MM.1S (cell line): Measurements from ENCODE around the gene FIGNL1.

Experiments
- DNase-seq: peaks from one replicate; pipeline ENCODE4 v3.0.0-alpha.2; 2015
- H2AFZ ChIP-seq: fragments of 300-600 bp; sonication (generic); 2 replicates; pipeline ENCODE4 v1.6.0; 2016; ENCODE audit warnings: antibody characterized with exemption, low read length
- H3F3A ChIP-seq: fragments of 300-600 bp; sonication (generic); 2 replicates; pipeline ENCODE4 v1.6.1; 2016; ENCODE audit warnings: mild to moderate bottlenecking, antibody characterized with exemption, low read length, moderate library complexity, mixed read lengths; ENCODE audit not compliant: insufficient read depth
- H3K27ac ChIP-seq: fragments of 300-600 bp; sonication (generic); 2 replicates; pipeline ENCODE4 v1.5.1; 2016; ENCODE audit warnings: mild to moderate bottlenecking, low read length
- H3K27me3 ChIP-seq: fragments of 300-600 bp; sonication (generic); replicated peaks from 2 replicates; pipeline ENCODE4 v1.6.0; 2016; ENCODE audit warnings: low read length; ENCODE audit not compliant: insufficient read depth
- H3K36me3 ChIP-seq: fragments of 300-600 bp; sonication (generic); replicated peaks from 2 replicates; pipeline ENCODE4 v1.6.1; 2016; ENCODE audit warnings: mild to moderate bottlenecking, low read length, mixed read lengths; ENCODE audit not compliant: insufficient read depth
- H3K4me1 ChIP-seq: fragments of 300-600 bp; sonication (generic); 2 replicates; pipeline ENCODE4 v1.6.1; 2016; ENCODE audit warnings: low read length, mixed read lengths
- H3K4me2 ChIP-seq: fragments of 300-600 bp; sonication (generic); 2 replicates; pipeline ENCODE4 v1.6.0; 2016; ENCODE audit warnings: low read depth, low read length
- H3K4me3 ChIP-seq: fragments of 300-600 bp; sonication (generic); 2 replicates; pipeline ENCODE4 v1.5.1; 2016; ENCODE audit warnings: low read length, mixed read lengths
- H3K79me2 ChIP-seq: fragments of 300-600 bp; sonication (generic); 2 replicates; pipeline ENCODE4 v1.6.1; 2016; ENCODE audit warnings: mixed run types, low read length, mixed read lengths
- H3K9ac ChIP-seq: fragments of 300-600 bp; sonication (generic); 2 replicates; pipeline ENCODE4 v1.6.1; 2016; ENCODE audit warnings: low read length, mixed read lengths
- H3K9me2 ChIP-seq: fragments of 300-600 bp; sonication (generic); replicated peaks from 2 replicates; pipeline ENCODE4 v1.6.1; 2016; ENCODE audit warnings: mild to moderate bottlenecking, low read length, mixed read lengths; ENCODE audit not compliant: insufficient read depth
- H3K9me3 ChIP-seq: fragments of 300-600 bp; sonication (generic); replicated peaks from 2 replicates; pipeline ENCODE4 v1.6.1; 2016; ENCODE audit warnings: mild to moderate bottlenecking, low read length, mixed read lengths; ENCODE audit not compliant: insufficient read depth
- H4K20me1 ChIP-seq: fragments of 300-600 bp; sonication (generic); 2 replicates; pipeline ENCODE4 v1.6.1; 2016; ENCODE audit warnings: mild to moderate bottlenecking, low read length, moderate library complexity, mixed read lengths; ENCODE audit not compliant: insufficient read depth
- EZH2 ChIP-seq: fragments of 300-600 bp; sonication (generic); optimal IDR thresholded peaks from 2 replicates; pipeline ENCODE3; 2017; ENCODE audit warnings: low read depth, mild to moderate bottlenecking, antibody characterized with exemption, low read length, mixed read lengths
- EZH2phosphoT487 ChIP-seq: fragments of 300-600 bp; sonication (generic); IDR thresholded peaks from 2 replicates; pipeline ENCODE4 v1.6.1; 2018; ENCODE audit warnings: antibody characterized with exemption, low read length
- TF ChIP-seq, protein P1 (sequence below): fragments of 300-600 bp; sonication (generic); IDR thresholded peaks from 2 replicates; pipeline ENCODE4 v1.5.1; 2016; ENCODE audit warnings: antibody characterized with exemption, low read length, mixed read lengths

Gene FIGNL1

DNA sequence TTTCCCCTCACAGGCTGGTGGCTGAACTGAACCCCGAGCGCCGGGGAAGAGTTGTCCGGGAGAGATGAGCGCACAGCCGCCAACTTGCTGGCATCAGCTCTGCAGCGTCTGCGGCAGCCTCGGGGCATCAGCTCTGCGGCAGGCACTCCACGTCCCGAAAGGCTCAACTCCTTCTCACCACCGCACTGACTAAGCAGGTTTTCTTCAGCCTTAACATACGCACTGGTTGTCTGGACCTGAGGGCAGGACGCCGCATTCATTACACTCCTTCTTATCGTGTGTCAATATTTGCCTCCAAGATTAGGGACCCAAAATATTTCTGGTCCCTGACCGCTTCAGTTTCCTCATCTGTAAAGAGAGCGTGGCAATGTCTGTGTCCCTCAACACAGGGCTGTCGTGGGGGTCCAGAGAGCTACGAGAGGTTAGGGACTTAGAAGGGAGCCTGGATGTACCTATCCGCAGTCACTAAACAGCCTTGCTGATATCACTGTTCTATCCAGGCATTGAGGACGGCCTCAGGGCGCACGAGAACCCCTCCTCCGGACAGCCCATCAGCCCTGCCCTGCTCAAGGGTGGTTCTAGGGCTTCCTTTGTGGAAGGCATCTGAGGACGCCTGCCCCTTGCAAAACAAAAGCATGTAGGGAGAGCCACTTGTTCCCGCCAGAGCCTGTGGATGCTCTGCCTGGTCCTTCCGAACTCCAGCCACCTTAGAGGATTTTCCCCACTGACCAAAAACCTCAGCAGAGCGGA, 42.8 kb upstream of the FIGNL1 start:
- Histone ChIP-seq H3K9ac (no peak overlapping the region), H3K79me2 (no peaks in the 10 kb centered on the region), H3K27me3 (no peaks in the 10 kb centered on the region), H3F3A (no peaks in the 10 kb centered on the region), H3K36me3 (no peaks in the 10 kb centered on the region), H3K27ac (no peak overlapping the region), H3K9me3 (no peaks in the 10 kb centered on the region), H2AFZ (no peak overlapping the region), H3K4me1 (no peaks in the 10 kb centered on the region), H3K4me3 (no peak overlapping the region), H4K20me1 (no peaks in the 10 kb centered on the region), H3K9me2 (no peaks in the 10 kb centered on the region), H3K4me2 (no peak overlapping the region)
- no peak for DNase-seq
- TF ChIP-seq, protein P1, sequence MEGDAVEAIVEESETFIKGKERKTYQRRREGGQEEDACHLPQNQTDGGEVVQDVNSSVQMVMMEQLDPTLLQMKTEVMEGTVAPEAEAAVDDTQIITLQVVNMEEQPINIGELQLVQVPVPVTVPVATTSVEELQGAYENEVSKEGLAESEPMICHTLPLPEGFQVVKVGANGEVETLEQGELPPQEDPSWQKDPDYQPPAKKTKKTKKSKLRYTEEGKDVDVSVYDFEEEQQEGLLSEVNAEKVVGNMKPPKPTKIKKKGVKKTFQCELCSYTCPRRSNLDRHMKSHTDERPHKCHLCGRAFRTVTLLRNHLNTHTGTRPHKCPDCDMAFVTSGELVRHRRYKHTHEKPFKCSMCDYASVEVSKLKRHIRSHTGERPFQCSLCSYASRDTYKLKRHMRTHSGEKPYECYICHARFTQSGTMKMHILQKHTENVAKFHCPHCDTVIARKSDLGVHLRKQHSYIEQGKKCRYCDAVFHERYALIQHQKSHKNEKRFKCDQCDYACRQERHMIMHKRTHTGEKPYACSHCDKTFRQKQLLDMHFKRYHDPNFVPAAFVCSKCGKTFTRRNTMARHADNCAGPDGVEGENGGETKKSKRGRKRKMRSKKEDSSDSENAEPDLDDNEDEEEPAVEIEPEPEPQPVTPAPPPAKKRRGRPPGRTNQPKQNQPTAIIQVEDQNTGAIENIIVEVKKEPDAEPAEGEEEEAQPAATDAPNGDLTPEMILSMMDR = no peak
- no peak for TF ChIP-seq EZH2
- no peak for TF ChIP-seq EZH2phosphoT487

GRCh38 chr7:50491943-50492342, 41.8 kb upstream of the FIGNL1 start:
- no peak for TF ChIP-seq EZH2phosphoT487
- no peak for TF ChIP-seq EZH2
- TF ChIP-seq, protein P1 = no peak
- H3K4me1 ChIP-seq = no peaks in the 10 kb centered on the region
- H2AFZ ChIP-seq = no peak overlapping the region
- no peaks in the 10 kb centered on the region for H3K9me3 ChIP-seq
- no peak overlapping the region for H3K27ac ChIP-seq
- H3K9ac ChIP-seq = no peak overlapping the region
- H3K4me3 ChIP-seq = no peak overlapping the region
- H3F3A ChIP-seq = no peaks in the 10 kb centered on the region
- H3K4me2 ChIP-seq = no peak overlapping the region
- DNase-seq = no peak
- H3K9me2 ChIP-seq = no peaks in the 10 kb centered on the region
- H3K79me2 ChIP-seq = no peaks in the 10 kb centered on the region
- no peaks in the 10 kb centered on the region for H4K20me1 ChIP-seq
- H3K27me3 ChIP-seq = no peaks in the 10 kb centered on the region
- H3K36me3 ChIP-seq = no peaks in the 10 kb centered on the region

- Histone ChIP-seq H3K4me1 (no peaks in the 10 kb centered on the region), H3K4me3 (no peak overlapping the region), H3K27me3 (no peaks in the 10 kb centered on the region), H3K9ac (no peak overlapping the region), H4K20me1 (no peaks in the 10 kb centered on the region), H3K9me3 (no peaks in the 10 kb centered on the region), H3K79me2 (no peaks in the 10 kb centered on the region), H3K36me3 (no peaks in the 10 kb centered on the region), H3F3A (no peaks in the 10 kb centered on the region), H3K9me2 (no peaks in the 10 kb centered on the region), H2AFZ (no peak overlapping the region), H3K4me2 (no peak overlapping the region), H3K27ac (no peak overlapping the region)
- no peak for TF ChIP-seq EZH2phosphoT487
- TF ChIP-seq, protein P1 = no peak
- TF ChIP-seq EZH2 = no peak
- DNase-seq = no peak
Measured at GRCh38 chr7:50491209-50491608, 41.1 kb upstream of the FIGNL1 start.
